Suprapubic skin (tissue), 3 donors: ENCODE data around the gene STYXL2.

ENCODE experiments used
- CTCF ChIP-seq, 2 donors: fragments of 200-600 bp in 1 of 2; fragments of 450-650 bp in 1 of 2; sonication (generic) in 1 of 2; IDR thresholded peaks; one replicate each; pipeline ENCODE4 v1.5.1; 2016 to 2019; ENCODE audit warnings: antibody characterized with exemption in 2 of 2, mild to moderate bottlenecking in 1 of 2, moderate library complexity in 1 of 2
- POLR2AphosphoS5 ChIP-seq, 3 donors: sonication (generic); formaldehyde crosslinking; IDR thresholded peaks; one replicate each; pipeline ENCODE4 v1.6.1; 2017; ENCODE audit warnings: antibody characterized with exemption in 3 of 3

- TF ChIP-seq CTCF (IDR thresholded peaks at IDR 0.05) = no peak
- TF ChIP-seq POLR2AphosphoS5 (IDR thresholded peaks at IDR 0.05) = no peak
Observed at GRCh38 chr1:167077868-167078210, 16.0 kb upstream of the STYXL2 start.
